EH (cell line): ENCODE results near the gene DSTN.

Experiments
- DNase-seq: peaks from one replicate; pipeline ENCODE4 v3.0.0-alpha.2; 2015; ENCODE audit warnings: low read depth

The DSTN gene

DNA sequence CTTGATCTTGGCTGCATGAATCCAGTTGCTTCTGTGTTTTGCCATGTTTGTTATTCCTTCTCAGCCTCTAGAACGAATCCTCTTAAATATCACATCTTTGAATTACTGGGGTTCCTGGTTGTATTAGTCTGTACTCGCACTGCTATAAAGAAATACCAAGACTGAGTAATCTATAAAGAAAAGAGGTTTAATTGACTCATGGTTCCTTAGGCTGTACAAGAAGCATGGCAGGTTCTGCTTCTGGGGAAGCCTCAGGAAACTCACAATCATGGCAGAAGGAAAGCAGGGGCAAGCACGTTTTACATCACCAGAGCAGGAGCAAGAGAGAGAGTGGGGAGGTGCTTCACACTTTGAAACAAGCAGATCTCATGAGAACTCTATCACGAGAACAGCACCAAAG, 20.7 kb upstream of the DSTN start:
- DNase-seq: no peak

DNA sequence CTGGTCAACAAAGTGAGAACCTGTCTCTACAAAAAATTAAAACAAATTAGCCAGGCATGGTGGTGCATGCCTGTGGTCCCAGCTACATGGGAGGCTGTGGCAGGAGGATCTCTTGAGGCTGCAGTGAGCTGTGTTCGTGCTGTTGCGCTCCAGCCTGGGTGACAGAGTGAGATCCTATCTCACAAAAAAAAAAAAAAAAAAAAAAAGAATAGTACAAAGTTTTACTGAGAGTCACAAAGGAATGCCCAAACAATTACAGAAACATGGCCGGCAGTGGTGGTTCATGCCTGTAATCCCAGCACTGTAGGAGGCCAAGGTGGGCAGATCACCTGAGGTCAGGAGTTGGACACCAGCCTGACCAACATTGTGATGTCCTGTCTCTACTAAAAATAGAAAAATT, 14.8 kb upstream of the DSTN start:
- no peak for DNase-seq

DNA sequence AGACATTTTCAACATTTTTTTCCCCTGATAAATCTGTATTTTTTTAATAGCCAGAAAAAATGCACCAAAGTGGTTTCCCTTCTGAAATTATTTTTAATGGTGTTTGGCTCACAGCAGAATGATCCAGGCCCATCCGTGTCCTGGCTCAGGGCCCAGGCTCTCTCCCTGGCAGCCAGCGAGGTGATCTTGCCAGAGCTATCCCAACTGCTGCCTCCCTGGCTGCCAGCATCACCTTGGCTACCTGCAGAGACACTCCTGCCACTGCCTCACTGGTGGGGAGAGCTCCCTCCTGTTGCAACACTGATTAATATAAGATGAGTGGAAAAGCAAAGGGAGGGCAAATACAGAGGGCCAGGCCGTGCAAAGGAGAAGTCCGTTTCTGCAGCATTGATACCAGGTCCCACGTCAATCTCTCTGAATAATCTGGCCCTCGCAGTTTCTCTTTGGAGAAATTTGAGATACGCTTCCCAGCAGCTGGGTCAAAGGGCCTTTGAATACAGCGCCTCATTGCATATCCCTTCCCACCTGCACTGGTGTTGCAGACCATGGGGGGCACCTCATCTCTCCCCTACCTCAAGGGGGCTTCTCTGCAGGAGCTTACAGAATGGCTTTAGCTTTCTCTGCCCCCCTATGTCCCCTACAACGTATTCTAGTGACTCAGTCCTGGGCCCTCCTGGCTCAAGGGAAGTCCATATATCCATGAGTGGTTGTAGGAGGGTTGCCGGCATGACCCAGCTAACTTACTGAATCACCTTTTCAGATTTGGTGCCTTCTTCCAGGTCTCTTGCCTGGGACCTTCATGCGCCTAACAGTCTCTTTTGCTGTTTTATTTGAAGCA, 12.8 kb upstream of the DSTN start:
- DNase-seq: peak; percentile 81

DNA sequence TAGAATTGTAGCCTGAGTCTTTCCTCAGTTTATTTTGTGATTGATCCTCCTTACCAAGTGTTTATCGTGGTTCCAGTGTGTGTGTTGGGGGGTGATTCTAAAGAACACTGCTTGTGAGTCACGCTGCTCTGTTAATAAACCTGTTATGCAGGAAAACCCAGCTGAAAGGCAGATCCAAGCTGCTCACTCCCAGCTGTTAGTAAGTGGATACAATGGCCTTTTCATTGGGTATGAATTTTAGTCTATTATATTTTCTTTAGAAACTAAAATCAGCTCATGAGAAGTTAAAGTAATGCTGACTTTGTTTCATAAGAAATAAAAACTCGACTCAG, 12.2 kb upstream of the DSTN start:
- peak; percentile 81 for DNase-seq

DNA sequence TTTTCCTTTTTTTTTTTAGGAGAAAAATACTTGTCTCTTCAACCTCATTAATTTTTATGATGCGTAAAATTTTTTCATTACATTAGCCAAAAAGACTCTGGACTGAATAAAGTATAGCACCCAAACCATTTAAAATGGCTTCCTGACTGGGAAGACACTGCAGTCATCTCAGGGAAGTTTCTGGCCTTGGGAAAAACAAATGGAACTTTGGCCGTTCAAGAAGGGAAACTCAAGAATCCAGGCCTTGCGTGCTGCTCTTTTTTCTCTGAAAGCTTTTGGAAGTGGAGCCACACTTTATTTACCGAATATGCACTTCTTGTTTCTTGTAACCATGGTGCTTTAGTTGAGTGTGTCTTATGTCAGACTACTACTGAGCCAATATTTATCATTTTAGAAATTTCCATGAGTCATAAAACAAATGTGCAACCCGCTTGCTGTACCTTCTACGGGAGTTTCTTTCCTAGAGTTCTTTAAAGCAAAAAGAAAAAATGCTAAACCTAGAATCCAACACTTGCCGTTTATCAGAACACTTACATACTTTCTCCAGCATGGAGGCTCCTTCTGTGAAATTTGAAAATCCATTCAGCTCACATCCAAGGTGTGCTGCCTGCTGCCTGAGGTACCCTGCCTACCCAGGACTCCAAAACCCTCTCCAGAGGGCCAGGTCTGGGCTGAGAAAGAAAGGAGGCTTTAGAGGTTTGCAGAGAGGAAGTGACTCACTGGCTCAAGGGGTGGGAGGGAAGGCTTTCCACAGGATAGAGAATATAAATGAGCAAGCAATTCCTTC, 11.5 kb upstream of the DSTN start:
- peak; percentile 92 for DNase-seq

DNA sequence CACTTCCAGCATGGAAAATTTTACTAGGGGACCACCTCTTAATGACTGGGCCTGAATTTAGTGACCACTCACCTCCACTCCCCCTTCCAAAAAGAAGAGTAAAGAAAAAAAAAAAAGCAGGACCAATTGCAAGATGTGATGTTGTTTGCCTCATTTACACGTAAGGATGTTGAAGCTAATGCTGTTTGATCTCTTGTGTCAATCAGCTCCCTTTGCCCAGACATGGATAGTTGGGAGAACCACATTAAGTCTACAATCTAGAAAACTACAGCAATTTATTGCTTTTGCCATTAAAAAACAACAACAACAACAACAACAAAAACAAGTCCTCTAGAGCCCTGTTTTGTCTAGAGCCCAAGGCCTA, 11.0 kb upstream of the DSTN start:
- DNase-seq: no peak

DNA sequence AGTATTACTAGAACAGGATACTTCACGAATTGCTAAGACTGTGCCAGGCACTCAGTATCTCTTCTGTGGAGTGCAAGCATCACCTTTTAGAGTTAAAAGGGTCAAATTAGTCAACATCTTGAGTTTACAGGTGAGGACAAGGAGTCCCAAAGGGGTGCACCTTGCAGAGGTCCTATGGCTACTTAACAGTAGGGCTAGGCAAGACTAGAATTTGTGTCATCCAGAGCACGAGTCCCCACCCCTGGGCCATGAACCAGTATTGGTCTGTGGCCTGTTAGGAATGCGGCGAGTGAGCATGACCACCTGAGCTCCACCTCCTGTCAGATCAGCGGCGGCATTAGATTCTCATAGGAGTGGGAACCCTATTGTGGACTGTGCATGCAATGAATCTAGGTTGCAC, 10.5 kb upstream of the DSTN start:
- no peak for DNase-seq

DNA sequence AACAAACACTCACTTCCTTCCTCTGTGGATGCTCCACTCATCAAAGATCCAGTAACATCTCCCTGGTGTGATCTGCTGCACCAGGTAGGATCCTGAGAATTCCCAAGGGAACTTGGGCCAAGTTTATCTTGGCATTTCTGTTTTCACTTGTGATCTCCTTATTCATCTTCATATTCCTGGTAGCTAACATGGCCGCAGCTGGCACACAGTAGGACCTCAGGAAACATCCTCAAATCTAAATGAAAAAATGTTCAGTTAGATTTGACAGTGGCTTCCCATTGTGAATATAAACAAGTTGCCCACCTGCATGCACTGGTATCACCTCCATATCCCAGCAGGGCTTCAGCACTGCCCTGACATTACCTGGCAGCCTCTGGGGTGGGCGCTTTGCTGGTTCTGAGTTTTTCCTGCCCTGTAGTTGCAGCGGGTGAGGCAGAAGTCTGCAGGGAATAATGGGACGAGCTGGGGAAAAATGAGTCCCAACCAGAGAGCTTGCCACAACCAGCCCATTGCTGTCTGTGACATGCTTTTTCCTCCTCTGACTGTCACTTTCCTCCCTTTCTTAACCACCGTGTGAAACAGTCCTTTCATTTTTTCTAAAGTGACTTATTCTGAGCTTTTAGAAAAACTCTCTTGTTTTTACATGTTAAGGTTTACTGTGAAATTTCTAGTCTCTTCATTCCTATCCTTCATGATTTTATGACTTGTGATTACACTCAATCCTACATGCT, 9.4 kb upstream of the DSTN start:
- DNase-seq: no peak

DNA sequence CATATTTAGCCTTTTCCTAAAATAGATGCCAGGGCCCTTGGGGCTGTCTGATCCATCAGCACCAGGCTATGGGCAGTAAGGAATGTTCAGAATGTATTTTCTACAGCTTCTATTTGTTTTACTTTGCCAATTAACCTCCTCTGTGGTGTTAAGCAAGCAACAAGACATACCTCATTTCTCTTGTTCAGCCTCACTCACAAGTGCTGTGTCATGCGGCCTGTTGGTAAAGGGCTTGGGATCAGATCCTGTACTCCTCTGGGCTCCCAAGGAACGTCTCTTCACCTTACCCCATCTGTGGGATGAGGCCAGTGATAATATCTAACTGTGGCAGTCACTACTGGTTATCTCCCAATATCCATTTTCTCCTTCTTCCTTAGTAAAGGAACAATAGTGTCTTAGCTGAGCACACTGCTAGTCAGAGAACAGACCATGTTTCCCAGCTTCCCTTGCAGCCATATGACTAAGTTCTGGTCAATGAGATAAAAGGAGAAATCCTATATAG, 7.0 kb upstream of the DSTN start:
- DNase-seq: peak; percentile 98

DNA sequence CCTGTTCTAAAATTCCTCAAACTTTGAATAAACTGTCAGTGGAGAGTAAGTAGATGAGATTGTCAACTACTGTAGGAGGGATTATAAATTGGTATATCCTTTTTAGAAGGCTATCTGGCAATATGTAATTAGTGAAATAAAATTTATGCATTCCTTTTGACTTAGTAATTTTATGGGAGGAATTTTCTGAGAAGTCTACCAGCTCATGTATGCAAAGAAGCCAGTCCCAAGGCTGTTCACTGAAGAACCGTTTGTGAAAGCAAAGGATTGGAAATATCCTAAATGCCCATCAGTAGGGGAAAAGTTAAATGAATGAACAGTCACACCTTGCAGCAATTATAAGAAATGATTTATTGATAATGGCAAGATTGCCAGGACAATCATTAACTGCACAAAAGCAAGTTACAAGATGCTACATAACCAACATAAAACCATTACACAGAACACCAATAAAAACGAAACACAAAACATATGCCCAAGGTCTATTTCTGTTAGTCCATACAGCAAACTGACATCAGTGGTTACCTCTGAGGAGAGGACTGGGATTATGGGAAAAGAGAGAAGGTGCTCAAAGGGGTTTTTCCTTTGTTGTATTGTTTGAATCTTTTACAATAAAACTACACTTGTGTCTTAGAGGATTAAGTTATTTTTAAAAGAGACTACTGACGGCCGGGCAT, 4.6 kb upstream of the DSTN start:
- DNase-seq: peak; percentile 85

DNA sequence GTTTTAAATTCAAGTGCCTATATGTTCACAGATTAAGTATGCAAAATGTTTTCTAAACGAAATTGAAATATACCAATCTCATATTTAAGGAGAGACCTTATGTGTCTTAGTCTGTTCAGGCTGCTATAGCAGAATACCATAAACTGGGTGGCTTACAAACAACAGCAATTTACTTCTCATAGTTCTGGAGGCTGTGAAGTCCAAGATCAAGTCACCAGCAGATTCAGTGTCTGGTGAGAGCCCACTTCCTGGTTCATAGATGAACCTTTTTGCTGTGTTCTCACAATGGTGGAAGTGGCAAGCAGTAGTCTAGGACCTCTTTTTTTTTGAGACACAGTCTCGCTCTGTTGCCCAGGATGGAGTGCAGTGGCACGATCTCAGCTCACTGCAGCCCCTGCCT, 3.5 kb upstream of the DSTN start:
- no peak for DNase-seq

DNA sequence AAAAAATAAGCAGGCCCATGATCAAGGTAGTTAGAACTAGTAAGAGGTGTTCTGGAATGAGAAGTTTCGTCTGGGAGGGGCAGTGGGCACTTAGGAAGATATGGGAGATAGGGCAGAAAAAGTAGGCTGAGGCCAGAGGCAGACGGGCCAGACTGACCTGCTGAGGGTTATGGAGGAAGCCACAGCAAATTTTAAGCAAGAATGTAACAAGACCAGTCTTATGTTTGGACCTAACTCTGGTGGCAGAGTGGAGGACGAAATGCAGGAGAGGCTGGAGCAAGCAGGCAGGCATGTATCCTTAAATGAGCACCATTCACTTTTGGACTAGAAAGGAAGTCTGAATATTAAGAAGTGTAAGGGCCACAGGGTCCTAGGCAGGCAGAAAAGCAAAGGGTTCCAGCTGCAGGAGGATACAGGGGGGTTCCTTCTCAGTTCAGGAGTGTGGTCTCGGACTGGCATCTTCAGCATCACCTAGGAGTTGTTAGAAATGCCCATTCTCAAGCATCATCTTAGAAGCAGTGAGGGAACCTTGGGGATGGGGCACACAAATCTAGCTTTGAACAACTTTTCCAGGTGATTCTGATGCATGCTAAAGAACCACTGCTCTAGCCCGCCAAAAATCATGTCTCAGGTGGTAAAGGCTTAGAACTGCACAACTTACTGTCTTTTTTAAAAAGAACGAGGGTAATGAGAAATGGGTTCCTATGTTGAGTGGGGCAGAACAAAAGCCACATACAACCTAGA, 1.7 kb upstream of the DSTN start:
- no peak for DNase-seq

DNA sequence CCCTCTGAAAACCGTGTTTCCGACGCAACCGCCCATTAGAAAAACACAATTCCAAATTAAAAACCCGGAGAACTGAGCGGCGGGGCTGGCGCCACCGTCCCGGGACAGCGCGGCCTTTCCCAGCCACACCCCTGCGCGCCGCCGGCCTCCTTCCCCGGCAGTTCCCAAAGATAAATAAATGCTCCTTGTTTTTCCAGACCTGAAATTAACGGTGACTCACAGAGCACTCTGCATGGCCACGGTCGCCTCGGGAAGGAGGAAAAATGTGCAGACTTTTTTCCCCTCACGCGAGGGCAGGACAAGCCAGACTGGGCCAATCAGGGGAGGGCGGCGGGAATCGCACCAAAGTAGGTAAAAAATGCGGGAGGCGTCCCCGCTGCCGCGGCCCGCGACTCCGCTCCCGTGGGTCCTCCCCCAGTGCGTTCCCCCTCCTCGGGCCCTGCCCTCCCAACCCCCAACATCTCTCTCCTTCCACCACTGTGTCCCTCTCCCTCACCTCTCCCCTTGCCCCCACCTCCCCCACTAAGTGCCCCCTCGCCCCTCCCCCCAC, 828 bp upstream of the DSTN start:
- peak; percentile 100 for DNase-seq

DNA sequence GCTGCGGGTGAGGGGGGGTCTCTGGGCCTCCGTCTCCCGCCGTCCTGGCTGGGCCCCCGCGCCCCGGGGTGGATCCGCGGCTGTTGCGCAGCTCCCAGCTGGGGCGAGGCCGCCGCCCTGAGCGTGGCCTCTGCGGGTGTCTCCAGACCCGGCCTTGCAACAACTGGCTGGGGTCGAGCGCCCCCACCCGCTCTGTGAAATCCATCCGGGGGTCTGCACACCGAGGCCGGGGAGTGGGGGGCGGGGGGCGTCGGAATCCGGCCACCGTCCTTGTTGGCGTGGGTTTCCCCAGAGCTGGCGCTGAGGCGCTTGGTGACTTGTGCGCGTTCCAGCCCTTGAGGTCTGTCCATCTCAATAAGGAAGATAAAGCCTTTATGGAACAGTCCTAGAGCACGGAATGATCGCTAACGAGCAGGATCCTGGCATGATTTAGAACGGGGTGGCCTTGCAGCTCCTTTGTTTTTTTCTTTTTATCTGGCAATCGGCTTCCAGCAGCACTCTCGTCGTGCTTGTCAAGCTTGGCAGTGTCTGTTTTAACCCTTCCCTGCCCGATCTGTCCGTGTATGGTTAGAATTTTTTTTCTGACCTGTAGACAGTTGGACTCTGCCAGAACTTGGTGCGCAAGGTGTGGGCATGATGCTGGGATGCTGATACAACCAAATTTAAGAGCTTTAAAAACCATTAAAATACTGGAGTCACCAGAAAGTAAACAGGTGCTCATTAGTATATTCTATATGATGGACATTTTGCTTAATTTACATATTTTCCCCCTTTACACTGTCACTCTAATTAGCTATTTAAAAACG, 675 bp downstream of the DSTN start:
- peak; percentile 66 for DNase-seq

DNA sequence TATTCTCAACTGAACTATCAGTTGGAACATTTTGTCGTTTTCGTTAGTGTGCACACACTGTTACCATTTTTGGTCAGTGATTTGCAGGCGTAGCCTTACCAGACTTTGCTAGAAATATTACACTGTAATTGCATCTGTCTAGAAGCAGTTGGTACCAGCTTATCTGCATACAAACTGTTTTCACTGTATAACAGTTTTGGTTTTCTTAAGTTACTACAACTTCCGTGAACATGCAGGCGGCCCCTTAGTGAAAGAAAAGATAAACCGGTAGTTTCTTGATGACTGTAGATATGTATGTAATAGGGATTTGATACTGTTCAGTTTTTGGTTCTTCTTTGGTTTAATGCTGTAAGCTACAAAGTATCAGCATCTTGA, 1.3 kb downstream of the DSTN start:
- peak; percentile 34 for DNase-seq

DNA sequence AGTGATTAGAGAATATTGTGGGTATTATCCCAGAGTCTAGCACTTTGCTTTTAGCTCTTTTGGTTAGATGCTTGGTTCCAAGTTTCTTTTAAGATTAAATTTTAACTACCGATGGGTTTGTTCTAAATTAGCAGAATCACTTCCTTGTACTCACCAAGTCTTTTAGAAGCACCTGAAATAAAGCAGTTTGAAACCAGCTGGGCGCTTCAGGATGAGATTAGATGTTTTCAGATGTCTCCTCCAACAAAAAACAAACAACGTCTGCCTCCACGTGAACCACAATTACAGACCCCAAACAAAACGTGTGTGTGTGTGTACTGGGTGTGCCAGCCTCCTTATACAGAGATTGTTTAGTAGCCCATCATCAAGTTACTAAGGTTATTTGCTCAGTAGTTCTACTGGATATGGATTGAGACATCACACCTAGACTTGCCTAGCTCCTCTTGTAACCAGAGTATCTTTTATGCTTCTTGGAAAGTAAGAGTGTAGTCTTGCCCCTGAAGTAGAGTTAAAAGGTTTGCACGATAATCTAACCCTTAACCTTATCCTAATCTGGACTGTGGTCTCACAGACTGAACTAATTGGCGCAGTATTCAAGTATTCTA, 2.3 kb downstream of the DSTN start:
- no peak for DNase-seq

DNA sequence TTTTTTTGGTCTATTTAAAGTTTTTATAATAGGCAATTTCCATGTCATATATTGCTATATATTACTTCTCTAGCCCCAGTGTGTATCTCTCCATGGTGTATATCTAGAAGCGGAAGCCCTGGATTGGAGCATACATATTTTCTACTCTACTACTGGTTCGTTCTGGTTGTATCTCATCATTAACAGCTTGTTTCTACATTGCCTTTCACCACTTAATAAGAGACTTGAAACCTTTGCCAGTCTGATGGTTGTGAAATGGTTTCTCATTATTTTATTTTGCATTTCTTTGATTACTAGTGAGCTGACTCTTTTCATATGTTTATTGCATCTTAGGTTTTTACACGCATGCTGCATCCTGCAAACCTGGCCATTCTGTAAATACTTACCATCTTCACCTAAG, 3.6 kb downstream of the DSTN start:
- no peak for DNase-seq

DNA sequence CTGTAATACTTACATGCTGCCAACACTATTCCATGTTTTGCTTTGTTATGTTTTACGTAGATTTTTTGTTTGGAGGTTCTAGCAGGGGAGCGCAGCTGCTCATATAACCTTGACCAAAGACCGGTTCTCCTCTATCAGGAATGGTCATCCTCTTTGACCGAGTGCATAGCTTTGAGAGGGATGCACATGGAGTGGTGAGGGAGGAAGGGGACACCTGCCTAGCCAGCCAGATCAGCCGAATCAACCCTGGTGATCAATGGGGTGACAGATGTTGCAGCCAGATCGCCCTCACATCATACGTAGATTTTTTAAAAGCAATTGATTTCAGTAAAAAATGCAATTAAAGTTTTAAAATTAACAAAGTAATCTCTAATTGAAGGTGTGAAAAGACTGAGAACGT, 6.3 kb downstream of the DSTN start:
- DNase-seq: no peak

DNA sequence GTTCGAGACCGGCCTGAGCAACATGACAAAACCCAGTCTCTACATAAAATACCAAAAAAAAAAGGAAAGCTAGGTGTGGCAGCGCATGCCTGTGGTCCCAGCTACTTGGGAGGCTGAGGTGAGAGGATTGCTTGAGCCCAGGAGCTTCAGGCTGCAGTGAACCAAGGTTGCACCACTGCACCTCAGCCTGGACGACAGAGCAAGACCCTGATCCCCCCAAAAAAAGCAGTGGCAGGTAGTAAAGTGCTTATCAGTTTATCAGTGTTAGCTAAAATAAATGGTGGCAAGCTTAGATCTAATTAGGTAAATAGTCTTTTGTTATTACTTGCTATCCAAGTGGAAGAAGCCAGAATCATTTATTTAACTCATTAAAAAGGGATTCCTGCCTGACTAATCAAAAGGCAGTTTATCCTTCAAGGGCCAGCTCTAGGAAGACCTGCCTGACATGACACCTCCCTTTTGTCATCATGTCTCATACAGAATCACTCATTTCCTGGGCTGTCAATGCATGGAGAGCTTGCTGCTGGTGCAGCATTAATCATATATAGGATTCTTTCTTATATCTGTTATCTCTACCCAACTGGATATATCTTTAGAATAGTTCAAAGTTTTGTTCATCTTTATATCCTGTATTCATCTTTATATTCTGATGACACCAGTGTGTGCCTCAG, 9.6 kb downstream of the DSTN start:
- no peak for DNase-seq
